CD1c-positive myeloid dendritic cell (primary cell): ENCODE measurements around the gene USH1G.
"Not testable (repeated sequence)": the region's sequence is repeated elsewhere in the genome, so short reads cannot be mapped to it uniquely, and the experiment has no call there.

ENCODE experiments used
- DNase-seq: peaks from one replicate; pipeline ENCODE4 v3.0.0-alpha.2; 2016; ENCODE audit errors: extremely low spot score

USH1G gene

DNA sequence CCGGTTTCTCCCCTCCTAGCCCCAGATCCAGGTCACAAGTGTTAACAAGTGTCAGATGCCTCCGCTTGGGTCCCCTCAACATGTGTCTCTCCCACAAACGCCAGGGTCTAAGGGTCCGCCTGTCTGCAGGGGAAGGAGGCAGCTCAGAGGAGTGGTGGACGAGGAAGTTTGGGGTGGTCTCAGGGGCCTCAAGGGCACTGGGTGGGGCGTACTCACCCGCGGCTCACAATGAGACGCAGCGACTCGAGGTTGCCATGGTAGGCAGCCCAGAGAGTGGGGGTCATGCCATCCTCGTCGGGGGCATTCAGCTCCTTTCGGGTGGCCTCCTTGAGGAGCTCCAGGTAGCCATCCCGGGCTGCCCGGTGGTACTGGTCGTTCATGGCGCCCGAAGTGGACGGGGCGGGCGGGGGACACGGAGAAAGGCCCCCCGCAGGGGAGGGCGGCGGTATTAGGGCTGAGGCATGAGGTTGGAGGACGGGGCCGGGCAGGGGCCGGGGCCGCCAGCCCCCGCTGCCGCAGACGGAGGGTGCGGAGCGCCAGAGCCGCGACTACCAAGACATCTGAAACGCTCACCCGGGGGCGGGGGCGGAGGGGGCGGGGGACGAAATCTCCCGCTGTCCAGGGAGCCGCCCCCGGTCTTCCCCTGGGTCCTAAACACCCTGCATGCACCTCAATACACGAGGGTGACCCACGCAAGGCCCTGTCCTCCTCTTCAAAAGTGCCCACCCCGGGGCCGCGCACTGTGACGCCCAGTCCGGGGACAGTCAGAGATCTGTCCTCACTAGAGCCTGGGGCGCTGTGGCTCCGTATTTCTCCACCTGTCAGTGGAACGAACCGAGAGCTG, at the start of gene USH1G:
Gene USH1G (minus strand): TSS at position 562 of the 844 bp plus-strand sequence. CDS start 182 bp downstream, at position 380.
- DNase-seq = no peak

GRCh38 chr17:74972107-74972972, 49.3 kb upstream of the USH1G start, which contains the start of gene HID1:
TSS of gene HID1 (minus strand) at chr17:74972759. CDS start at chr17:74972656, 103 bp downstream.
- DNase-seq = peak; percentile 56

- no peak for DNase-seq
Observed at GRCh38 chr17:74971842-74972106, 48.7 kb upstream of the USH1G start.

DNA sequence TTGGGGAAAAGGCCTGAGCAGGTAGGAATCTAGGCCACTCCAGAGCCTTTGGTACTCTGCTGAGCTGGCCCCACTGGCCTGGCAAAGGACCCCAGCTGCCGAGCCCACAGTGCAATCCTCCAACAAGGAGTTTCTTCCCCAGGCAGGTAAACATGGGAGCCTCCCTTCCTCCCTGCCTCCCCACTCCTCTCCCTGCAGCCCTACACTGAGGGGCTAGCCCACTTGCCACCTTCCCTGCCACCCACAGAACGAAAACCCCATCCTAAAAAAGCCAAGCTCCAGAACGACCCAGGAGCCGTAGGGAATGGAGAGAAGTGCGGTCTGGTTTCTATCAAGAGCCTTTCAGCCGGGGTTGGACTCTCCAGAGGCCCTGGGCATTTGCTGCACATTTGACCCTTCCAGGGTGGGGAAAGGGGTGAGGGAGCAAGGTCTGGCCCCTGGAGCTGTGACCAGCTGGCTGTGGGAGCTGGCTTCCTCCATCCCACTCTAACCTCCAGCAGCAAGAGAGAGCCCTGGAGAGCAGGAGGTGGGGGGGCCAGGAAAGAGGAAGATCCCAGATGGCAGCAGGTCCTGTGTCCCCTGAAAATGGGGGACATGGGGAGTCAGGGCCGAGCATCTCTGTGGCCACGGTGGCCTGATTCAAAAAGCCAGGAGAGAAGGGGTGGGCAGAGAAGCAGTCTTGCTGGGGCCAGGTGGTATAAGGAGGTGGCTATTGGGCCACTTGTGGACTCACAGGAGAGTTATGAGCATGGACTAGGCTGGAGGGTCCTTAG, 48.2 kb upstream of the USH1G start:
- no peak for DNase-seq

- DNase-seq = no peak
Observed at GRCh38 chr17:74970395-74970794, 47.3 kb upstream of the USH1G start.

DNA sequence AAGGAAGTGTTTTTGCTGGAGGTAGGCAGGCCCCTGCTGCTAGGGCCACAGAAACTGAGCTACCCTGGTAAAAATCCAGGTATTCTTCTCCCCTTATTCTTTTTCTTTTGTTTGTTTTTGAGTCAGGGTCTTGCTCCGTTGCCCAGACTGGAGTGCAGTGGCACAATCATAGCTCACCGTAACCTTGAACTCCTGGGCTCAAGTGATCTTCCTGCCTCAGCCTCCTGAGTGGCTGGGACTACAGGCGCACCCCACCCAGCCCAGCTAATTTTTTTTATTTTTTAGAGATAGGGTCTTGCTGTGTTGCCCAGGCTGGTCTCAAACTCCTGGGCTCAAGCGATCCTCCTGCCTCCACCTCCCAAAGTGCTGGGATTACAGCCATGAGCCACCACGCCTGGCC, 46.4 kb upstream of the USH1G start:
- not testable (repeated sequence) for DNase-seq

DNA sequence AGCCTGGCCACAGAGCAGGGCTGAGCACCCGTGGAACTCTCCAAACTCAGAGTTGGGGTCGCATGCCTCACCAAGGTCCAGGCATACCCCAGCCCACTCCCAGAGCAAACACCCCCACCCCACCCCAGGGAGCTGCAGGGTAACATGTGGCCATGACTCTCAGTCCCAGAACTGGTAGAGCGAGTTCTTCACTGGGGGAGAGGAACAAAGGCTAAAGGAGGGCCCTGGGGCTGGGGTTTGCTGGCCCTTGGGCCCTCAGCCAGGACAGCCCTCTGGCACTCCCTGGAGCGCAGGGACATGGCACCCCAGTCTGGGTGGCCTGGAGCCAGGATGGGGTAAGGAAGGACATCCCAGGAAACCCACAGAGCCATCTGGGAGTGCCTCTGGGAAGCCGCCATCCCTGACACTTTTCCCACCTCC, 45.3 kb upstream of the USH1G start:
- DNase-seq = no peak

- DNase-seq = no peak
Observed at GRCh38 chr17:74964988-74965622, 42.0 kb upstream of the USH1G start.

DNA sequence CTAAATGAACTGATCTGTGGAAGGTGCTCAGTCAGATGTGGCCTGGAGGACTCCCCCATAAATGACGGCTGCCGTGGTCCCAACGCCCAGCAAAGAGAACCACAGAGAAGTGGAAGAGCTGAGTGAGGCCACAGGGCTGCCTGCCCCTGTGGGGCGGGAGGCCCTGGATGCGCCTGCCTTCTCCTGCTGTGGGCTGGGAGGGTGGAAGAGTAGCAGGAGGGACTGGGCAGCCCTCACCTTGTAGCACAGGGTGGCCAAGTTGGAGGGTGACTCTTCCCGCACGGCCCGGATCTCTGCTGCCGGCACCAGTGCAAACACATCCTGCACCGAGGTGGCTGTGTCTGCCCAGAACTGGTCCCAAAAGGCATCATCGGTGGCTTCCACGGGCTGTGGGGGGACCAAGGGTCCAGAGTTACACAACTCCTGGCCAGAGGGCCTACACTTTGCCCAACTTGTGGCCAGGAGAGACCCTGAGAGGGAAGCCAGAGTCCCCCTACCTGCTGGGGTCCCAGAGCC, 41.2 kb upstream of the USH1G start:
- DNase-seq = no peak

DNA sequence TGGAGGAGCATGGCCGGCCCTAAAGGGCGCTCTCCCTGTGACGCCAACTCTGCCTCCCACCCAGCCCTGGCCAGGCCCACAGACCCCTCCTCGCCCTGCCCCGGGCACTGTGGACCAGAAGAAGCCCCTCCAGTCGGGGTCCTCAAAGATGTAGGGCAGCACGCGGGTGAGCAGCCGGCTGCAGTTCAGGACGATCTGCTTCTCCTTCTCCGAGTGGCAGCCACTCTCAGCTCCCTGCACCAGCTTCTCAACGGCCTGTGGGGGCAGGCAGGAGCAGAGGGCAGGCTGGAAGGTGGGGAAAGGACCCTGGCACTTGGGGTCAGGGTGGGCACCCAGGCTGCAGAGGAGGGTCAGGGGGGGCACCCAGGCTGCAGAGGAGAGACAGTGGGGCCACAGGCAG, 40.6 kb upstream of the USH1G start:
- no peak for DNase-seq

GRCh38 chr17:74962622-74963394, 39.8 kb upstream of the USH1G start:
- DNase-seq = no peak

GRCh38 chr17:74961657-74962350, 38.7 kb upstream of the USH1G start:
- peak; percentile 89 for DNase-seq

DNA sequence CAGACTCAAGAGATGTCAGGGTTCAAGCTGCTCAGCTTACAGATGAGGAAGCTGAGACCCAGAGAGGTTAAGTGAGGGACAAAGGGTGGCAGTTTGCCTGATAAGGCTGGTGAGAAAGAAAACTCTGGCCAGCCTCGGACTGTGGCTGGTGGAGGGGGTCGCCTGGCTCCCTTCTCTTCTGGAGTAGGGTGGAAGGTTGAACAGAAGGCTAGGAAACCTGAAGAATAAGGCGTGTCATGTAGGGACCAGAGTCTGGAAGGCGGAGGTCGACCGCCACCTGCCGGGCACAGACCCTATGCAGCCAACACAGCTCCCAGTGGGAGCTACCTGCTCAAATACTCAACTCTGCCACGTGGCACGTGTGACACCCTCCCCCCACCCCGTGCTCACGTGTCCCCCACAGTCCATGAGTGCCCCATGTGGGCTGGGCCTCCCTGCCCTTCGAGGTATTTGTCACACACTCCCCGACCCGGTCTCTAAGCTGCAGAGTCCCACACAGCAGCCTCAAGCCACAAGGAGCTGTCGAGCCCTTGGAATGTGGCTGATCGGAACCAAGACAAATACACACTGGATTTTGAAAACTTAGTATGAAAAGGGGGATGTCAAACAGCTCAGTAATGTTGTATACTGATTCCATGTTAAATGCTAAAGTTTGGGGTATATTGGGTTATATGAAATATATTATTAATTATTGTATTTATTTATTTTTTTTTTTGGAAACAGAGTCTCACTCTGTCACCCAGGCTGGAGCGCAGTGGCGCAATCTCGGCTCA, 37.7 kb upstream of the USH1G start:
- peak; percentile 25 for DNase-seq

DNA sequence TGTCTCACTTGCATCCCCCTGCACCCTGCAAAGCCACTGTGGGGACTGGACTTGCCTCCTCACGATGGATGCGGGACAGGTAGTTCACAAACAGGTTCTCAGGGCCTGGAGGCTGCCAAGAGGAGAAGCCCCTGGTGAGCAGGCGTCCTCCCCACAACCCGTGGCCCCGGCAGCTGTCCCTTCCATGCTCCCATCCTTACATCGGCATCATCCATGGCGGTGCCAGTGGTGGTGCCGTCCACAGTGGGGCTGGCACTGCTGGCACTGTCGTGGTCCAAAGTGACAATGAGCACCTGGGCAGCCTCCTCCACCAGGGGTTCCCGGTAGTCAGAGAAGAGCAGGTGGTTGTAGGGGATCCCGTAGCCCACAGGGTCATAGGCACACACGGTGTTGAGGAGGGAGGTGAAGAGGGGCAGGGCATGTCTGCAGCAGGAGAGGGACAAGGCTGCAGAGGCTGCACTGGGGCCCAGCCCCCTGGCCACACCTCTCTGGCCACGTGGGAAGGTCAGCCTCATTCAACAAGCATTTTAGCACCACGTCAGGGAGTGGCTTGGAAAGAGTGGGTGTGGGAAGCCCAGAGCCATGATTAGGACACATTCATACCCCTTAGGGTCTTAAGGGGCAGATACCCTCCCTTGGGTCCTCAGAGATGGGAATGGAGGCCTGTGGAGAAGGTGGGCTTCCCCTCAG, 36.9 kb upstream of the USH1G start:
- no peak for DNase-seq

DNA sequence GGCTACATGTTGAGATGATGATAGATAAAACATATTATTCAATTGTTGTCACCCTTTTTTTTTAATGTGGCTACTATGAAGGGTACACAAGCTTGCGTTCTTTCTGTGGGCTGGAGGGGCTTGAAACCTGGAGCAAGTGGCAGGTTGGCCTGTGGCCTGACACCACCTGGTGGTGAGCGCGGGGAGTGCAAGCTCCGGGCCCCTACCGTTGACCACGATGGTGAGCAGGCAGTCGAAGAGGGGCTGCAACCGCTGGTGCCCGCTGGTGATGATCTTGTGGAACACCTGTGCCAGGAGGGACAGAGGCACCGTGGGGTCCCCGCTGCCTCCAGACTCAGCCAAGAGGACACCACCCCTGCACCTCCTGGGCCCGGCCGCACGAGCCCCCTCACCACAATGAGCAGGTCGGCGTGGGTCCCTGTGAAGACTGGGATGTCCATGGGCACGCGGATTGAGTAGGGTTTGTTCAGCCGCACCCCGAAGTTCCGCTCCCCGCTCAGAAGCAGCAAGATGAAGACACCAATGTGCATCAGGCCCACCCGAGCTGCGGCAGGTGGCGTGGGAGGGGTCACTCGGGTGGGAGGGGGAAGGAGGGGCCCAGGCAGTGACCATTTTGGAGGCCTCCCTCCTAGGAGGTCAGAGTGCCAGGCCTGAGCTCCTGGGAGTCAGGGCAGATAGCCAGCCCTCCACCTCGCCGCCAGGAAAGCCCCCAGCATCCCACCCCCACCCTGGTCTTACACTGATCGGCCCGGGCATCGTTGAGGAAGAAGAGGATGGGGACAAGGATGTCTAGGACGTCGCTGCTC, 35.1 kb upstream of the USH1G start:
- peak; percentile 75 for DNase-seq

DNA sequence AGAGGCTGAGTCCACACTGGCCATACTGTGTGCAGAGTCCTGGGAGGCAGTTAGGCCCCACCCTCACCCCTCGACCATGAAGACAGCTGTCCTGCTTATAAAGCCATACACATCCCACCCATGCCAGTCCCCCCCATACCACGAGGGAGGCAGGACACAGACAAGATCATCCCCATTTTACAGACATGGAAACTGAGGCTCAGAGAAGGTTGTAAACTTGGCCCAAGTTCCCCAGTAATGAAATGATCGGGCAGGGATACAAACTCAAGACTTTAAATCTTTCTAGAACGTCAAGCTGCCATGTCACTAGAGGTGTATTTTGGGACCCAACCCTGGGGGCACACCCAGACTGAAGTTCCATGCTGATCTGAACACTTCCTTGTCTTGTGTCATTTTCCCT, 33.0 kb upstream of the USH1G start:
- no peak for DNase-seq

- no peak for DNase-seq
Observed at GRCh38 chr17:74954665-74955421, 31.8 kb upstream of the USH1G start.
